PC-3 (cell line): ENCODE measurements around the gene SLC35D2.

Source experiments
- EZH2 ChIP-seq: fragments of 300-600 bp; sonication (generic); IDR thresholded peaks from one replicate; pipeline ENCODE4 v1.6.1; 2017; ENCODE audit warnings: antibody characterized with exemption, mild to moderate bottlenecking, low read length; ENCODE audit not compliant: unreplicated experiment
- EZH2phosphoT487 ChIP-seq: fragments of 300-600 bp; sonication (generic); IDR thresholded peaks from 2 replicates; pipeline ENCODE4 v1.6.1; 2018; ENCODE audit warnings: mild to moderate bottlenecking, antibody characterized with exemption, low read length, borderline replicate concordance
- TF ChIP-seq, protein P1 (sequence below): fragments of 300-600 bp; sonication (generic); conservative IDR thresholded peaks from 2 replicates; pipeline ENCODE4 v1.5.1; 2017; ENCODE audit warnings: antibody characterized with exemption, low read depth, mild to moderate bottlenecking, low read length

DNA sequence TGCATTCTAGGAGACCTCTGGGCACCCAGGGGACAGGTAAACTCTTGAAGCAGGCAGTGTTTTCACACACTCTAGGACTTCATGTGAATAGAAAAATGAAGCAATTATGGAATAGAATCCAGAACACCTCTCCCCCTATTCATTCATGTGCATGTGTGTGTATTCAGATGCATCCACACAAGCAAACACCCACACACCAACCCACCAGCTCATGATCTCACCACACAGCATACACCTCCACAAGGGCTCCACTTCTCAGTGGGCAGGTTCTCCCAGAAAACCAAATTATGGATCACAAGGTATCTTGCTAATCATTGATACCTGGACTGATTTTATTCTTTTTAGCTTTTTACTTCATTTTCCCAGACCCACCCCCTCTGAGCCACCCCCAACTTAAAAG is 60.3 kb downstream of the SLC35D2 start:
- TF ChIP-seq, protein P1, sequence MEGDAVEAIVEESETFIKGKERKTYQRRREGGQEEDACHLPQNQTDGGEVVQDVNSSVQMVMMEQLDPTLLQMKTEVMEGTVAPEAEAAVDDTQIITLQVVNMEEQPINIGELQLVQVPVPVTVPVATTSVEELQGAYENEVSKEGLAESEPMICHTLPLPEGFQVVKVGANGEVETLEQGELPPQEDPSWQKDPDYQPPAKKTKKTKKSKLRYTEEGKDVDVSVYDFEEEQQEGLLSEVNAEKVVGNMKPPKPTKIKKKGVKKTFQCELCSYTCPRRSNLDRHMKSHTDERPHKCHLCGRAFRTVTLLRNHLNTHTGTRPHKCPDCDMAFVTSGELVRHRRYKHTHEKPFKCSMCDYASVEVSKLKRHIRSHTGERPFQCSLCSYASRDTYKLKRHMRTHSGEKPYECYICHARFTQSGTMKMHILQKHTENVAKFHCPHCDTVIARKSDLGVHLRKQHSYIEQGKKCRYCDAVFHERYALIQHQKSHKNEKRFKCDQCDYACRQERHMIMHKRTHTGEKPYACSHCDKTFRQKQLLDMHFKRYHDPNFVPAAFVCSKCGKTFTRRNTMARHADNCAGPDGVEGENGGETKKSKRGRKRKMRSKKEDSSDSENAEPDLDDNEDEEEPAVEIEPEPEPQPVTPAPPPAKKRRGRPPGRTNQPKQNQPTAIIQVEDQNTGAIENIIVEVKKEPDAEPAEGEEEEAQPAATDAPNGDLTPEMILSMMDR = no peak
- no peak for TF ChIP-seq EZH2
- TF ChIP-seq EZH2phosphoT487 = no peak
